ENCODE data around the gene SCP2.

GRCh38 chr1:53073868-53074311, 146.8 kb downstream of the SCP2 start:
- TF ChIP-seq CTCF (conservative IDR thresholded peaks at IDR 0.05; ENCODE audit: low read depth, low read length) (no peak), POLR2A (IDR thresholded peaks at IDR 0.05; ENCODE audit: low read depth, low read length) (no peak), ELK1 (IDR thresholded peaks at IDR 0.05; ENCODE audit: borderline replicate concordance, low read depth, low read length) (no peak), RCOR1 (IDR thresholded peaks at IDR 0.05; ENCODE audit: insufficient replicate concordance, low read length) (no peak), MAFK (IDR thresholded peaks at IDR 0.05; ENCODE audit: low read depth, low read length) (no peak), FOS (IDR thresholded peaks at IDR 0.05; ENCODE audit: low read depth, low read length) (no peak), USF2 (IDR thresholded peaks at IDR 0.05; ENCODE audit: low read depth, low read length) (no peak), CEBPB (IDR thresholded peaks at IDR 0.05; ENCODE audit: low read depth, low read length) (no peak)
